C1 segment of cervical spinal cord (tissue), 14 donors: ENCODE measurements around the gene ANGPTL8.

ENCODE experiments used
- DNase-seq, 14 donors: peaks; one replicate each; lab custom pipeline; 2025; lab: John Stamatoyannopoulos, UW

The ANGPTL8 gene

GRCh38 chr19:11203194-11204075 lies 36.0 kb upstream of the ANGPTL8 start:
- peak in 11 of 14 donors; percentile 16 to 84 (median 42) for DNase-seq

- DNase-seq: no peak
Observed at GRCh38 chr19:11204076-11204602, 35.3 kb upstream of the ANGPTL8 start.

DNA sequence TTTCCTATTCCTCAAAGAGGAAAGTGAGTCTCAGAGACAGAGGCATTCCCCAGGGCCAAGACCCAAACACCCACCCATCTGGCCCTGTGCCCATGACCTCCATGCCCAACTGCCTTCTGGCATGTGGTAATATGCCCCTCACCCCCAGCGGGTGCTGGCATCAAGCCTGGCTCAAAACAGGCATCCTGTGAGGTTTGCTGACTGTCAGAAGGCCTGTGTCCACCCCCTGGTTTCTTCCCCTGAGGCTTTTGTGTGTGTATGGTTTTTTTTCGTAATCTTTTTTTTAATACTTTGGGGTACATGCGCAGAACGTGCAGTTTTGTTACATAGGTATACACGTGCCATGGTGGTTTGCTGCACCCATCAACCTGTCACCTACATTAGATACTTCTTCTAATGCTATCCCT lies 34.5 kb upstream of the ANGPTL8 start:
- no peak for DNase-seq

- no peak for DNase-seq
Observed at GRCh38 chr19:11205939-11206570, 33.4 kb upstream of the ANGPTL8 start.

DNA sequence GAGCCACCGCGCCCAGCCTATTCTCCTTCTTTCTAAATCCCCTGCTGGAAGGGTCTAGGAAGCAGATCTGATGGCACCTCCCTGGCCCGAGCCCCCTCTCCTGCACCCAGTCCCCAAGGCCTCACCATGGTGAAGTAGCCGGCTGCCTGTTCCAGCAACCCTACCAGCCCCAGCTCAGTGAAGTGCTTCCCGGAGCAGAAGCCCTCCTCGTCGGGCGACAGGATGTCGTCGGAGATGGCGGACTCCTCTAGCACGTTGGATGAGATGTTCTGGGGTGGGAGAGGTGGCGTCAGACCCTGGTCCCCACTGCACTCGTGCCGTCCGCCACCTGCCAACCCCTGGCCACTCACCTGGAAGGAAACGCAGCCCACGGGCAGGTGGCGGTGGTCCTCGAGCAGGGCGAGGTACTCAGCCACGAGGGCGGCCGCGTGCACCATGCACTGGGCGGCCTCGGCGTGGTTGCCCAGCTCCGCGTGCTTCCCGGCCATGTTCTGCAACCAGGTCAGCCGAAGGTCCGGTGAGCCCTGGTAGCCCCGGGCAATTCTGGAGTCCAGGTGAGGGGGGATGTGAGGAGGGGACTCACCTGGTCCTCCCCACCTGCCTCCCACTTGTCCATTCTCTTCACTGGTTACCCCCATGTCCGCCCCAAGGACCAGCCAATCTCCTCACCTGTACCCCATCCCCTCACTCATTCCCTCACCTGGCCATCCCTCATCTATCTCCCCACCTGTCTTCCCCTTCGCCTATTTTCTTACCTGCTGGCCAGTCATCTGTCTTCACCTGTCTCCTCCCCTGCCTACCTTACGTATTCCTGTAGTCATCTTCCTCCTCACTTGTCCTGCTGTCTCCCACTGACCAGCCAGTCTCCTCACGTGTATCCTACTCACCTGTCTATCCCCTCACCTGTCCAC lies 30.6 kb upstream of the ANGPTL8 start:
- DNase-seq: no peak

DNA sequence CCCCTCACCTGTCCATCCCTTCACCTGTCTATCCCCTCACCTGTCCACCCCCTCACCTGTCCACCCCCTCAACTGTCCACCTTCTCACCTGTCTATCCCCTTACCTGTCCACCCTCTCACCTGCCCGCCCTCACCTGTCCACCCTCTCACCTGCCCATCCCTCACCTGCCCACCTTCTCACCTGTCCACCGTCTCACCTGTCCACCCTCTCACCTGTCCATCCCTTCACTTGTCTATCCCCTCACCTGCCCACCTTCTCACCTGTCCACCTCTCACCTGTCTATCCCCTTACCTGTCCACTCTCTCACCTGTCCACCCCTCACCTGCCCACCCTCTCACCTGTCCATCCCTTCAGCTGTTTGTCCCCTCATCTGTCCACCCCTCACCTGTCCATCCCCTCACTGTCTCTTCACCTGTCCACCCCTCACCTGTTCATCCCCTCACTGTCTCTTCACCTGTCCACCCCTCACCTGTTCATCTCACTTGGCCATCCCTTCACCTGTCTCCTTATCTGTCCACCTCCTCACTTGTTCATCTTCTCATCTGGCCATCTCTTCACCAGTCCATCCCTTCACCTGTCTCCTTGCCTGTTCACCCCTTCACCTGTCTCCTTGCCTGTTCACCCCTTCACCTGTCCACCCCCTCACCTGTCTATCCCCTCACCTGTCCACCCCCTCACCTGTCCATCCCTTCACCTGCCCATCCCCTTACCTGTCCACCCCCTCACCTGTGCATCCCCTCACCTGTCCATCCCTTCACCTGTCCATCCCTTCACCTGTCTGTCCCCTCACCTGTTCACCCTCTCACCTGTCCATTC lies 29.4 kb upstream of the ANGPTL8 start:
- no peak for DNase-seq

- no peak for DNase-seq
Observed at GRCh38 chr19:11210656-11210928, 28.8 kb upstream of the ANGPTL8 start.

DNA sequence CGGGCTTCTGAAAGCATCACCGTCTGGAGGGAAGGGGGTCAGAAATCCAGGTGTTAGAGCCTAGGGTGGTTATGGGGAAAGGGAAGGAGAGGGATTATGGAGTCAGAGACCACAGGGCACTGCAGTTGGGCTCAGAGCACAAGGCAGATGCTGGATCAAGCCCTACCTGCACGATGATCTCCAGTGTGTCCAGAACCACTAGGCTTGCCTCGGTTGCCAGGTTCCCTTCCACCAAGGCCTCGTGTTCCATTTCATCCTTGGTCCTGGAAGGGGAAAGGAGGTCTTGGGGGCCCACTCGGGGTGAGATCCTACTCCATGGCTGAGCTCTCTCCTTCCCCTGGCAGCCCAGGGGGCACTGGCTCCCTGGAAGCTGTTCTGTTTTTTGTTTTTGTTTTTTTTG lies 25.0 kb upstream of the ANGPTL8 start:
- no peak for DNase-seq

DNA sequence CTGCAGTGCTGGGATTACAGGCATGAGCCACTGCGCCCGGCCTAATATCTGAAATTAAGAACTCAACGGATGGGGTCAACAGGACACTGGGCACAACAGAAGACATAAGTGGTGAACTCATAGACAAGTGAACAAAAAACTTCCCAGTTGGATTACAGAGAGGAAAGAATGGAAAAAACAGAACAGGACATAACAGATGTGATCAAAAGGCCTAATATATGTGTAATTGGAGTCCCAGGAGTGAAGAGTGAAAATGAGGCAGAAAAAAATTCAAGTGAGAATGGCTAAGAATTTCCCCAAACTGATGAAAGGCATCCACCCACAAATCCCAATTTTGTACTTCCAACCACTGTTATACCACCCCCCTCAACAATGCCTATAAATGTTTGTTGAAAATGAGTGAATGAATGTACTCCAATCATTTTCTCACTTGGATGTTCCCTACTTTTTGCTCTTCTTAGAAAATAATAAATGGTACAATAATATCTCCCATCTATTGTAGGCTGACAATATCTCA lies 18.3 kb upstream of the ANGPTL8 start:
- DNase-seq: no peak

- DNase-seq: no peak
Observed at GRCh38 chr19:11223200-11223599, 16.2 kb upstream of the ANGPTL8 start.

DNA sequence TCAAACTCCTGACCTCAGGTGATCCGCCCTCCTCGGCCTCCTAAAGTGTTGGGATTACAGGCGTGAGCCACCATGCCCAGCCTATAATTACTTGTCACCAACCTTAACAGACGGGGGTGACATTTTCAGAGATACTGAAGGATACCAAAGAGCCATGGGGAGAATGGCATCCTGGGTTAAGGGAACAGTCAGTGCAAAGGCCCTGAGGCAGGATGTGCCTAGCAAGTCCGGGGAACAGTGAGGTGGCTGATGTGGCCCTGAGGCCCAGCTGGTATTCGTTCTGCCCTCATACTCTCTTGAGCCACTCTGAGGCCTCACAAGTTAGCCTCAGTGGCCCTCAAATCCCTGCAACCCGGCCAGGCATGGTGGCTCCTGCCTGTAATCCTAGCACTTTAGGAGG lies 15.0 kb upstream of the ANGPTL8 start:
- DNase-seq: no peak

DNA sequence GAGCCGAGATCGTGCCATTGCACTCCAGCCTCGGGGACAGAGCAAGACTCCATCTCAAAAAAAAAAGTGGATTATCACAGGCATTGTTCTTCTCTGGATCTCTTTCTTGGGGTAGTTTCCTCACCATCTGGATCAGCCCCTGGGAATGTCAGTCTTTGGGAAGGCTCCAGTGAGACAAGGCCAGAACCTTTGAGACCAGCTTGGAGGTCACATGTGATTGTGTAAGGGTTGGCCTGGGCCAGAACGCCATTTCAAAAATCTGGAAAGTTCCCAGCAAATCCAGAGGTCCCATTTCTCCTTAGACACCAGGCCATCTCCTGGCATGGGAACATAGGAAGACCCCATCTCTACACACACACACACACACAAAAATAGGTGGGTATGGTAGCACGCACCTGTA lies 14.2 kb upstream of the ANGPTL8 start:
- DNase-seq: no peak

DNA sequence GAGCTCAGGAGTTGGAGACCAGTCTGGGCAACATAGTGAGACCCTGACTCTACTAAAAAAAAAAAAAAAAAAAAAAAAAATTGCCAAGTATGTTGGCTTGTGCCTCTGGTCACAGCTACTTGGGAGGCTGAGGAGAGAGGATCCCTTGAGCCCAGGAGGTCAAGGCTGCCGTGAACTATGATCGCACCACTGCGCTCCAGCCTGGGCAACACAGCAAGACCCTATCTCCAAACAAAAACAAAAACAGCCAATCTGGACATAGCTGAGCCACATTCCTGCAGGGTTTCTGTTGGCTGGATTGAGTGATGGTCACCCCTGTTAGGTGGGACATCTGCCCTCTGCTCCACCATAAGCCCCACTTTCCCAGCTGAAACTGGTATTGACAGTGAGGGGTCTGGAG lies 13.6 kb upstream of the ANGPTL8 start:
- no peak for DNase-seq

GRCh38 chr19:11226716-11227166 lies 12.7 kb upstream of the ANGPTL8 start:
- DNase-seq: no peak

GRCh38 chr19:11227195-11227886 lies 12.1 kb upstream of the ANGPTL8 start:
- DNase-seq: no peak

GRCh38 chr19:11230621-11231386 lies 8.6 kb upstream of the ANGPTL8 start:
- DNase-seq: no peak

DNA sequence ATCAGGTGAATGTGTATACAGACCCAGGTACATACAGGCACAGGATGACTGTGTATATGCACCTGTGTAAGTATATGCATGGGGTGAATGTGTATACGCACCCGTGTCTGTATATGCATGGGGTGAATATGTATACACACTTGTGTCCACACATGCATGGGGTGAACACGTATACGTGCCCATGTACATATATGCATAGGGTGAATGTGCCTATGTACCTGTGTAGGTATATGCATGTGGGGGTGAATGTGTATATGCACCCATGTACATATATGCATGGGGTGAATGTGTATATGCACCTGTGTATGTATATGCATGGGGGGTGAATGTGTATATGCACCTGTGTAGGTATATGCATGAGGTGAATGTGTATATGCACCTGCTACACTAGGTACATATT lies 6.9 kb upstream of the ANGPTL8 start:
- DNase-seq: no peak

GRCh38 chr19:11233073-11233472 lies 6.3 kb upstream of the ANGPTL8 start:
- no peak for DNase-seq

DNA sequence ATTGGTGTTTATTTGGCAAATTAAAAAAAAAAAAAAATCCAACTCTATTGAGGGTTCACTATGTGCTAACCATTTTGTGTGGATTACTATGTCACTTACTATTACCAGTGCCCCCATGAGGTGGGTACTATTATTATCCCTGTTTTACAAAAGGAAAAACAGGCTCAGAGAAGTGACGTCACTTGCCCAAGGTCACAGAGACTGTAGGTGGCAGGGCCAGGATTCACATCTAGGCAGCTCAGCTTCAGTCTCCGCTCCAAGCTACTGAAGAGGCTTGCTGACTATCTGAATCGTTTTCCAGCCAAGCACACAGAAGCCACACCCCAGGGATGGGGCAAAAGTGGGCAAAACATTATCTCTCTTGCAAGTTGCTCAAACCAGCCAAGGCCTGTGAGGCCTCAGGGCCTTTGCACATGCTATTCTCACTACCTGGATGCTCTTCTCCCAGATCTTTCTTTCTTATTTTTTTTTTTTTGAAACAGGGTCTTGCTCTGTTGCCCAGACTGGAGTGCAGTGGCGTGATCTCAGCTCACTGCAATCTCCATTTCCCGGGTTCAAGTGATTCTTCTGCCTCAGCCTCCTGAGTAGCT lies 4.8 kb upstream of the ANGPTL8 start:
- DNase-seq: no peak
